H54 (cell line): ENCODE measurements around the gene APOL4.

Experiments
- DNase-seq: peaks from one replicate; pipeline ENCODE4 v3.0.0; 2011; ENCODE audit warnings: low spot score, mixed read lengths; ENCODE audit not compliant: insufficient read length
- FAIRE-seq: peaks from 3 replicates; lab custom pipeline; 2011; peaks lifted over from hg19 to GRCh38; lab: Jason Lieb, UNC
- POLR2A ChIP-seq: IDR thresholded peaks from 2 replicates; pipeline ENCODE4 v1.6.1; 2011; ENCODE audit warnings: low read depth, mild to moderate bottlenecking, low read length

APOL4 gene

GRCh38 chr22:36143956-36144355, 57.7 kb downstream of the APOL4 start:
- DNase-seq (no peak), FAIRE-seq (no peak)
- TF ChIP-seq POLR2A = no peak

- TF ChIP-seq POLR2A = no peak
- DNase-seq (no peak), FAIRE-seq (no peak)
These were observed 58.4 kb downstream of the APOL4 start for GRCh38 chr22:36143066-36143815.

GRCh38 chr22:36141481-36141880, 60.1 kb downstream of the APOL4 start:
- DNase-seq = no peak
- no peak for TF ChIP-seq POLR2A
- FAIRE-seq = no peak
